Esophagus muscularis mucosa (tissue), 4 donors: ENCODE data around the gene TRPV2. TPM values are rescaled to one million over a fixed set of nuclear protein-coding genes. Genes with fewer than 3 reads are reported as not detected.
"Not testable (repeated sequence)": the region's sequence is repeated elsewhere in the genome, so short reads cannot be mapped to it uniquely, and the experiment has no call there.

Experiments
- DNase-seq: peaks from one replicate; pipeline ENCODE4 v3.0.0-alpha.2; 2017; ENCODE audit errors: extremely low spot score
- H3K27ac ChIP-seq, 4 donors: fragments of 200-600 bp; sonication (generic); replicated peaks in 1 of 4; 1 replicate in 3 of 4; 2 replicates in 1 of 4; pipeline ENCODE4 v1.5.1; 2016 to 2019; ENCODE audit warnings: mild to moderate bottlenecking in 1 of 4
- H3K27me3 ChIP-seq, 4 donors: fragments of 200-600 bp; sonication (generic); one replicate each; pipeline versions ENCODE4 v1.5.1 to v1.6.0; 2016 to 2019
- H3K36me3 ChIP-seq, 4 donors: fragments of 200-600 bp; sonication (generic); one replicate each; pipeline ENCODE4 v1.5.1; 2016 to 2019
- H3K4me1 ChIP-seq, 4 donors: fragments of 200-600 bp; sonication (generic); one replicate each; pipeline ENCODE4 v1.5.1; 2016 to 2019
- H3K4me3 ChIP-seq, 4 donors: fragments of 200-600 bp; sonication (generic); 1 replicate in 2 of 4; 2 replicates in 2 of 4; pipeline ENCODE4 v1.5.1; 2016 to 2019; ENCODE audit warnings: mild to moderate bottlenecking in 4 of 4, moderate library complexity in 1 of 4
- H3K9me3 ChIP-seq, 4 donors: fragments of 200-600 bp; sonication (generic); 1 replicate in 3 of 4; 2 replicates in 1 of 4; pipeline ENCODE4 v1.5.1; 2016 to 2019
- EP300 ChIP-seq: sonication (generic); formaldehyde crosslinking; IDR thresholded peaks from one replicate; pipeline ENCODE4 v1.6.1; 2017; ENCODE audit warnings: antibody characterized with exemption
- POLR2A ChIP-seq: fragments of 450-650 bp; IDR thresholded peaks from one replicate; pipeline ENCODE4 v1.6.1; 2017; ENCODE audit warnings: antibody characterized with exemption, moderate library complexity, mild to moderate bottlenecking, low read depth
- POLR2AphosphoS5 ChIP-seq, 2 donors: sonication (generic); formaldehyde crosslinking; IDR thresholded peaks; one replicate each; pipeline ENCODE4 v1.6.1; 2017; ENCODE audit warnings: antibody characterized with exemption in 2 of 2
- WGBS: methylation state at CpG from one replicate; pipeline ENCODE4 v1.1.5; 2018; 5-methylcytosine and 5-hydroxymethylcytosine counted together
- intact Hi-C: fragments of 100-400 bp; cut with DNase I; formaldehyde crosslinking; loops from one replicate; pipeline ENCODE4 v1.15.1; 2023
- total RNA-seq, 4 donors: library from RNA; depleted of rRNA; stranded (reverse); fragments of >200 nt; gene quantifications; one replicate each; pipeline versions ENCODE4 v1.1.0 to v1.2.1, GENCODE V29; 2016
- TF ChIP-seq, protein P1 (sequence below), 3 experiments: fragments of 200-600 bp in 2 of 3; fragments of 450-650 bp in 1 of 3; sonication (generic) in 2 of 3; IDR thresholded peaks; one replicate each; pipeline ENCODE4 v1.5.1; 2017 to 2019; ENCODE audit warnings: antibody characterized with exemption in 3 of 3, mild to moderate bottlenecking in 2 of 3, moderate library complexity in 1 of 3

The TRPV2 gene
- total RNA-seq, 4 donors from 2014 or later, result 11.3 to 19.1 (median 17.7) TPM

GRCh38 chr17:16383216-16383615, 32.2 kb upstream of the TRPV2 start:
- Histone ChIP-seq H3K4me3 (peak overlapping the region in 1 of 4 donors; percentile 5), H3K9me3 (no peaks in the 10 kb centered on the region), H3K27me3 (no peaks in the 10 kb centered on the region), H3K36me3 (peaks cover 13 to 24% (median 22%) of the 10 kb centered on the region in 4 donors), H3K4me1 (peaks cover 37 to 61% (median 56%) of the 10 kb centered on the region in 4 donors), H3K27ac (peak overlapping the region in 2 of 4 donors; percentile 23 to 93)
- no peak for DNase-seq
- 55% methylated on average over 4 of the region's 4 CpGs for WGBS
- TF ChIP-seq POLR2A, result no peak
- TF ChIP-seq, protein P1, sequence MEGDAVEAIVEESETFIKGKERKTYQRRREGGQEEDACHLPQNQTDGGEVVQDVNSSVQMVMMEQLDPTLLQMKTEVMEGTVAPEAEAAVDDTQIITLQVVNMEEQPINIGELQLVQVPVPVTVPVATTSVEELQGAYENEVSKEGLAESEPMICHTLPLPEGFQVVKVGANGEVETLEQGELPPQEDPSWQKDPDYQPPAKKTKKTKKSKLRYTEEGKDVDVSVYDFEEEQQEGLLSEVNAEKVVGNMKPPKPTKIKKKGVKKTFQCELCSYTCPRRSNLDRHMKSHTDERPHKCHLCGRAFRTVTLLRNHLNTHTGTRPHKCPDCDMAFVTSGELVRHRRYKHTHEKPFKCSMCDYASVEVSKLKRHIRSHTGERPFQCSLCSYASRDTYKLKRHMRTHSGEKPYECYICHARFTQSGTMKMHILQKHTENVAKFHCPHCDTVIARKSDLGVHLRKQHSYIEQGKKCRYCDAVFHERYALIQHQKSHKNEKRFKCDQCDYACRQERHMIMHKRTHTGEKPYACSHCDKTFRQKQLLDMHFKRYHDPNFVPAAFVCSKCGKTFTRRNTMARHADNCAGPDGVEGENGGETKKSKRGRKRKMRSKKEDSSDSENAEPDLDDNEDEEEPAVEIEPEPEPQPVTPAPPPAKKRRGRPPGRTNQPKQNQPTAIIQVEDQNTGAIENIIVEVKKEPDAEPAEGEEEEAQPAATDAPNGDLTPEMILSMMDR (IDR thresholded peaks at IDR 0.05), result no peak
- no peak for TF ChIP-seq POLR2AphosphoS5 (IDR thresholded peaks at IDR 0.05)
- TF ChIP-seq EP300, result no peak
- intact Hi-C loops, result no loop called here

GRCh38 chr17:16383772-16384287, 31.5 kb upstream of the TRPV2 start:
- intact Hi-C loops, result no loop called here
- Histone ChIP-seq H3K36me3 (peaks cover 13 to 24% (median 22%) of the 10 kb centered on the region in 4 donors), H3K9me3 (no peaks in the 10 kb centered on the region), H3K27ac (peak overlapping the region in 1 of 4 donors; percentile 23), H3K4me1 (peaks cover 37 to 61% (median 56%) of the 10 kb centered on the region in 4 donors), H3K27me3 (no peaks in the 10 kb centered on the region), H3K4me3 (no peak overlapping the region)
- no peak for DNase-seq
- WGBS, result 89% methylated on average over 5 of the region's 5 CpGs
- TF ChIP-seq, protein P1 (IDR thresholded peaks at IDR 0.05), result no peak
- no peak for TF ChIP-seq EP300
- TF ChIP-seq POLR2AphosphoS5 (IDR thresholded peaks at IDR 0.05), result no peak
- TF ChIP-seq POLR2A, result no peak

- Histone ChIP-seq H3K36me3 (peaks cover 13 to 24% (median 22%) of the 10 kb centered on the region in 4 donors), H3K9me3 (no peaks in the 10 kb centered on the region), H3K4me1 (peaks cover 37 to 61% (median 56%) of the 10 kb centered on the region in 4 donors), H3K4me3 (no peak overlapping the region), H3K27ac (peak overlapping the region in 2 of 4 donors; percentile 6 to 27), H3K27me3 (no peaks in the 10 kb centered on the region)
- 69% methylated on average over 5 of the region's 5 CpGs for WGBS
- intact Hi-C loops, result no loop called here
- DNase-seq, result no peak
- TF ChIP-seq, protein P1 (IDR thresholded peaks at IDR 0.05), result no peak
- no peak for TF ChIP-seq POLR2A
- TF ChIP-seq EP300, result no peak
- no peak for TF ChIP-seq POLR2AphosphoS5 (IDR thresholded peaks at IDR 0.05)
Measured at GRCh38 chr17:16384557-16384956, 30.8 kb upstream of the TRPV2 start.

DNA sequence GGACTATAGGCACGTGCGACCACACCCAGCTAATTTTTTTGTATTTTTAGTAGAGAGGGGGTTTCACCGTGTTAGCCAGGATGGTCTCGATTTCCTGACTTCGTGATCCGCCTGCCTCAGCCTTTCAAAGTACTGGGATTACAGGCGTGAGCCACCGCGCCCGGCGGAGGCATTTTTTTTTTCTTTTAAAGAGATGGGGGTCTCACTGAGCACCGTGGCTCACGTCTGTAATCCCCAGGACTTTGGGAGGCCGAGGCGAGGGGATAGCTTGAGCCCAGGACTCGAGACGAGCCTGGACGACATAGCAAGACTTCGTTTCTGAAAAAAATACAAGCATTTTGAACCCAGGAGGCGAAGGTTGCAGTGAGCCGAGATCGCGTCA, 29.3 kb upstream of the TRPV2 start:
- H3K4me1 ChIP-seq, result peaks cover 34 to 55% (median 51%) of the 10 kb centered on the region in 4 donors
- intact Hi-C loops, result loop anchor here (2.0 to 5.0 kb wide), 2 partner anchors 51 to 135 kb away; no protein-coding TSS in a partner anchor
- not testable (repeated sequence) for H3K9me3 ChIP-seq, DNase-seq, H3K27me3 ChIP-seq
- 56% methylated on average over 23 of the region's 23 CpGs for WGBS
- H3K27ac ChIP-seq, result peak overlapping the region in 3 of 4 donors; percentile 25 to 64 (median 64)
- peak overlapping the region; percentile 52 to 60 (median 54) for H3K4me3 ChIP-seq
- peaks cover 13 to 24% (median 22%) of the 10 kb centered on the region in 4 donors for H3K36me3 ChIP-seq

GRCh38 chr17:16391451-16391850, 23.9 kb upstream of the TRPV2 start:
- H3K27ac ChIP-seq, result no peak overlapping the region
- H3K4me1 ChIP-seq, result peaks cover 4 to 12% (median 11%) of the 10 kb centered on the region in 4 donors
- TF ChIP-seq EP300 (no peak), POLR2AphosphoS5 (IDR thresholded peaks at IDR 0.05) (no peak), POLR2A (no peak)
- TF ChIP-seq, protein P1 (IDR thresholded peaks at IDR 0.05), result no peak
- H3K36me3 ChIP-seq, result no peaks in the 10 kb centered on the region
- intact Hi-C loops, result no loop called here
- no peak for DNase-seq
- H3K4me3 ChIP-seq, result no peak overlapping the region
- no peaks in the 10 kb centered on the region for H3K27me3 ChIP-seq
- no peaks in the 10 kb centered on the region for H3K9me3 ChIP-seq
- 99% methylated on average over 8 of the region's 13 CpGs for WGBS

DNA sequence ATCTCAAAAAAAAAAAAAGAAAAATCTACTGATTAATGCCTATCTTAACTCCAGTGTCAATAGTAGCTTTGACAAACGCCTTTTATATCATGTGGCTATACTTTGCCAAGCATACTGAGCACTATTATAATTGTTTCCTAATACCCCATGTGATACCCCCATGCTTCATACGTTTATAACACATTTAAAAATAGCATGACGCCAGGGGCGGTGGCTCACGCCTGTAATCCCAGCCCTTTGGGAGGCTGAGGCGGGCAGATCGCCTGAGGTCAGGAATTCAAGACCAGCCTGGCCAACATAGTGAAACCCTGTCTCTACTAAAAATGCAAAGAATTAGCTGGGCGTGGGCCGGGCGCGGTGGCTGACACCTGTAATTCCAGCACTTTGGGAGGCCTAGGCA, 22.9 kb upstream of the TRPV2 start:
- DNase-seq, H3K4me1 ChIP-seq, H3K27me3 ChIP-seq, intact Hi-C loops, H3K9me3 ChIP-seq, H3K36me3 ChIP-seq, H3K4me3 ChIP-seq, H3K27ac ChIP-seq: not testable (repeated sequence)
- WGBS, result 88% methylated on average over 11 of the region's 11 CpGs

DNA sequence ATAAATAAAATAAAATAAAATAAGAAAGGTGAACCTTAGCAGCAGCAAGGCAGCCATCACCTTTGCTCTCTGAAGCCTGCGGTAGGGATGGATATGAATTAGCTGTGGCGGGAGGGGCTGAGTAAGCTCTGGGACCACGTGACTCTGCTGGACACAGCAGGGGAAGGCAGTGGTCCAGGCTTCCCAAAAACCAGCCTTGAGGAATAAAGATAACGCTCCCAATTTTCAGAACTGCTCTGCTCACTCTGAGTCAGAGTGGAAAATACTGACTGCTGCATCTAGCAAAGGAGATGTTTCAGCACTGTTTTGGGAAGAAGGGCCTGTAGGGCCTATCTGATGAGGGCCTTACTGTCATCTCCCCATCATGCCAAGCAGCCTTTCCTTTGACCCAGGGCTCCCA, 19.5 kb upstream of the TRPV2 start:
- peak overlapping the region in 3 of 4 donors; percentile 10 to 22 (median 11) for H3K27ac ChIP-seq
- H3K36me3 ChIP-seq, H3K27me3 ChIP-seq, H3K4me1 ChIP-seq, H3K9me3 ChIP-seq, H3K4me3 ChIP-seq, intact Hi-C loops, DNase-seq: not testable (repeated sequence)
- WGBS, result 57% methylated on average over 4 of the region's 4 CpGs

DNA sequence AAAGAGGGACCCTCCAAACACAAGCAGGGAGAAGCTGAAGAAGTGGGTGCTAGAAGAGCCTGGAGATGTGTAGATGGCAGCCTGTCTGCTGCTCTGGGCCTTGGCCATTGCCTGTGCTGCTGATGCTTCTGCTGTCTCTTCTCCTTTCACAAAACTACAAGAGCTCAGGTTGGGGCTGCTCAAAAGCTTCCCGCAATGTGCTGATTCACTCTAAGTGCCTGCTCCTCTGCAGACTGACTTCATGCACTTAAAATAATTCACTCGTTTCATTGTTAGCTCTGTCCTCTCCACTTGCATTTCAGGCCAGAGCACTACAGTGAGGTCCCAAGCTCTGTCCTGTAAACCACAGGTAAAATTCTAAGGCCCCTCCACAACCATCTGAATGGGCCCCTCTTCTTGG, 18.7 kb upstream of the TRPV2 start:
- WGBS, result 61% methylated on average over 2 of the region's 2 CpGs
- H3K4me3 ChIP-seq, H3K27ac ChIP-seq, H3K4me1 ChIP-seq, H3K9me3 ChIP-seq, H3K27me3 ChIP-seq, intact Hi-C loops, DNase-seq, H3K36me3 ChIP-seq: not testable (repeated sequence)
